HUES48 (cell line): ENCODE measurements around the gene RUFY1.

ENCODE experiments used
- H3K27ac ChIP-seq: one replicate; pipeline ENCODE4 v1.7.0; 2013; ENCODE audit warnings: low read depth, low read length, inconsistent platforms
- H3K27me3 ChIP-seq: 2 replicates; pipeline ENCODE4 v1.6.1; 2013; ENCODE audit warnings: mild to moderate bottlenecking, low read length; ENCODE audit not compliant: control insufficient read depth, insufficient read depth
- H3K36me3 ChIP-seq: 2 replicates; pipeline ENCODE4 v1.6.1; 2013; ENCODE audit warnings: low read length; ENCODE audit not compliant: control insufficient read depth, insufficient read depth
- H3K4me1 ChIP-seq: 2 replicates; pipeline ENCODE4 v1.6.1; 2013; ENCODE audit warnings: mild to moderate bottlenecking, low read length; ENCODE audit not compliant: control insufficient read depth, insufficient read depth
- H3K4me3 ChIP-seq: 2 replicates; pipeline ENCODE4 v1.5.1; 2013; ENCODE audit warnings: mild to moderate bottlenecking, low read depth, low read length
- H3K9ac ChIP-seq: 2 replicates; pipeline ENCODE4 v1.6.1; 2013; ENCODE audit warnings: mild to moderate bottlenecking, low read depth, low read length, moderate library complexity
- H3K9me3 ChIP-seq: 2 replicates; pipeline ENCODE4 v1.6.1; 2013; ENCODE audit warnings: low read length; ENCODE audit not compliant: control insufficient read depth, insufficient read depth

The RUFY1 gene

DNA sequence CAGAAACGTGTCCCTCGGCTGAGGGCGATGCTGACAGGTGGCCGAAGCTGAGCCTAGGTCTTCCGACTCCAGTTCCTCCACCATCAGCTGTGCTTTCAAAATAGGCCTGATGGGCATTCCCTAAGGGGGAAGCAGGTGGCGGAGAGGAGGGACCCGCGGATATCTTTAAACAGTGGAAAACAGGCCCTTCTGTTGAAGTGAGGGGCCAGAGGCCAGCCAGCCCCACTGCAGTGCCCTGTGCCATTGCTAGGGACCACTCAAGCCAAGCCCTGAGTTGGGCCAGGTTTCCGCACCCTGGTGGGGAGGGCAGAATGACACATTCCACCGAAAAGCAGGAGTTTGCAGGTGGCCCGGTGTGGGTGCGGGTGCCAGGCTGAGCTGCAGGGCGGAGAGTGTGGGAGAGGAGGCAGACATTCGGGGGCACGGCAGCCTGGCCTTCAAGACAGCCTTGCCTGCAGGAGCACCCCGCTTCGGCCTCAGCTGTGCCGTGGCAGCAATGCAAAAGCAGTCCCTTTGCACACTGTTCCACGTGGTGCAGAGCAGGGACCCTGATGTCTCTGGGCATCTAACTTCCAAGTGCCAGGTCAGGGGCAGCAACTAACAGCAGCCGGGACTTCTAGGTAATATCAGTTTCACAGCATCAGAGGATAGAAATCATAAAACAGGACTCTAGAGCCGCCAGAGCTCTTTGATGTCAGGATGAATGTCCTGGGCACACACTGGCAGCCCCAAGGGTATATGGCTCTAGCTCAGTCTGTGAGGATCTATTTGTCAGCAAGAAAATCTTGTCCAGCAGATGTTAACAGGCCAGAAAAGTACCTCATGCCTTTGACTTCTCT is 55.9 kb downstream of the RUFY1 start:
- Histone ChIP-seq H3K4me3 (no peak overlapping the region), H3K27me3 (no peaks in the 10 kb centered on the region), H3K27ac (no peak overlapping the region), H3K9ac (no peak overlapping the region), H3K4me1 (0 out of 2 replicates have a peak, but pooled peaks cover 3% of the 10 kb centered on the region), H3K36me3 (peaks cover 81% of the 10 kb centered on the region), H3K9me3 (no peaks in the 10 kb centered on the region)

- Histone ChIP-seq H3K27ac (no peak overlapping the region), H3K4me1 (0 out of 2 replicates have a peak, but pooled peaks cover 3% of the 10 kb centered on the region), H3K9me3 (no peaks in the 10 kb centered on the region), H3K4me3 (no peak overlapping the region), H3K36me3 (peaks cover 84% of the 10 kb centered on the region), H3K9ac (no peak overlapping the region), H3K27me3 (no peaks in the 10 kb centered on the region)
Measured at GRCh38 chr5:179606910-179607159, 56.5 kb downstream of the RUFY1 start.

- H3K36me3 ChIP-seq, result peaks cover 82% of the 10 kb centered on the region
- no peaks in the 10 kb centered on the region for H3K27me3 ChIP-seq
- H3K27ac ChIP-seq, result peak overlapping the region; percentile 24
- H3K4me1 ChIP-seq, result 0 out of 2 replicates have a peak, but pooled peaks cover 3% of the 10 kb centered on the region
- H3K9ac ChIP-seq, result no peak overlapping the region
- no peak overlapping the region for H3K4me3 ChIP-seq
- H3K9me3 ChIP-seq, result no peaks in the 10 kb centered on the region
Measured at GRCh38 chr5:179607160-179607931, 57.0 kb downstream of the RUFY1 start.

DNA sequence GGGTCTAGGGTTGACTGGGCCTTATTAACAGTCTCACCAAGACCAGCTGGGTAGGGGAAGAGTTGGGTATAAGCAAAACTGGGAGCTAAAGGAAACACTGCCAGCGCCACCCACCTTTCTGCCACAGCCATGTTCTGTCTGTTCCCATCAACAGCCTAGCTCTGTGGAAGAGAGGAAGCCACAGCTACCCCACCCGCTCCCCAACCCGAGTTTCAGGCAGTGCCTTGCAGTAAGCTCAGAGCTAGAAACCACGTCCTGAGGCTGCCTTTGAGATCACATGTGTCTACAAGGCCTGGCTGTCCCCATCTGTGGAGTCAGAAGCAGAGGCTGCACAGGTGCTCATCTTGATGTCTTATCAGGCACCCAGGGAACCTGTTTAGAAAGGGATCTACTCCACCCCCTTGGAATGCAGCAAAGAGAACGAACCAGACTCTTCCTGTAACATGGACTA is 57.8 kb downstream of the RUFY1 start:
- H3K36me3 ChIP-seq, result peaks cover 85% of the 10 kb centered on the region
- H3K4me1 ChIP-seq, result 0 out of 2 replicates have a peak, but pooled peaks cover 3% of the 10 kb centered on the region
- no peak overlapping the region for H3K9ac ChIP-seq
- H3K4me3 ChIP-seq, result no peak overlapping the region
- no peaks in the 10 kb centered on the region for H3K9me3 ChIP-seq
- no peaks in the 10 kb centered on the region for H3K27me3 ChIP-seq
- peak overlapping the region; percentile 24 for H3K27ac ChIP-seq

GRCh38 chr5:179609834-179610108 is 59.4 kb downstream of the RUFY1 start:
- H3K9ac ChIP-seq, result no peak overlapping the region
- peaks cover 93% of the 10 kb centered on the region for H3K36me3 ChIP-seq
- no peak overlapping the region for H3K4me3 ChIP-seq
- 0 out of 2 replicates have a peak, but pooled peaks cover 3% of the 10 kb centered on the region for H3K4me1 ChIP-seq
- H3K27me3 ChIP-seq, result no peaks in the 10 kb centered on the region
- H3K27ac ChIP-seq, result peak overlapping the region; percentile 4
- H3K9me3 ChIP-seq, result no peaks in the 10 kb centered on the region

- 0 out of 2 replicates have a peak, but pooled peaks cover 3% of the 10 kb centered on the region for H3K4me1 ChIP-seq
- H3K27ac ChIP-seq, result peak overlapping the region; percentile 11
- no peaks in the 10 kb centered on the region for H3K27me3 ChIP-seq
- no peak overlapping the region for H3K9ac ChIP-seq
- H3K9me3 ChIP-seq, result no peaks in the 10 kb centered on the region
- no peak overlapping the region for H3K4me3 ChIP-seq
- peaks cover 94% of the 10 kb centered on the region for H3K36me3 ChIP-seq
Measured at GRCh38 chr5:179610109-179610902, 60.0 kb downstream of the RUFY1 start.

DNA sequence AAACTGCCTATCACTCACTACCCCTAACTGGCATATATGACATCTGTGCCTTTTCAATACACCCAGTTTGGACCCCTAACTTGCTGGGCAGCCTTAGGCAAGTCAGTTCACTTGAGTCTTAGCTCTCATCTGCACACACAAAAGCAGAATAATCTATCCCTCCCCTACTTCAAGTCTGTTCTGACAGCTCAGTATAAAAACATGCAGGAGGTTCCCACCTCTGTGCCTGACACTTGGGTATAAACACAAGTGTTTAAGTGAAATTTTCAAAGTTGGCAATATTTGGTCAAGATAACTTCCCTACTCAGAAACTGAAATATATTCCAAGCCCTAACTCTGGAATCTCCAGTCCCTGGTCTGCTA is 60.5 kb downstream of the RUFY1 start:
- H3K9ac ChIP-seq, result no peak overlapping the region
- H3K4me1 ChIP-seq, result 0 out of 2 replicates have a peak, but pooled peaks cover 3% of the 10 kb centered on the region
- H3K4me3 ChIP-seq, result no peak overlapping the region
- peaks cover 94% of the 10 kb centered on the region for H3K36me3 ChIP-seq
- no peaks in the 10 kb centered on the region for H3K9me3 ChIP-seq
- H3K27ac ChIP-seq, result peak overlapping the region; percentile 11
- H3K27me3 ChIP-seq, result no peaks in the 10 kb centered on the region

- no peaks in the 10 kb centered on the region for H3K9me3 ChIP-seq
- no peak overlapping the region for H3K4me3 ChIP-seq
- H3K27me3 ChIP-seq, result no peaks in the 10 kb centered on the region
- peaks cover 94% of the 10 kb centered on the region for H3K36me3 ChIP-seq
- peak overlapping the region; percentile 21 for H3K27ac ChIP-seq
- no peak overlapping the region for H3K9ac ChIP-seq
- H3K4me1 ChIP-seq, result 0 out of 2 replicates have a peak, but pooled peaks cover 3% of the 10 kb centered on the region
Measured at GRCh38 chr5:179612577-179613459, 62.5 kb downstream of the RUFY1 start.

DNA sequence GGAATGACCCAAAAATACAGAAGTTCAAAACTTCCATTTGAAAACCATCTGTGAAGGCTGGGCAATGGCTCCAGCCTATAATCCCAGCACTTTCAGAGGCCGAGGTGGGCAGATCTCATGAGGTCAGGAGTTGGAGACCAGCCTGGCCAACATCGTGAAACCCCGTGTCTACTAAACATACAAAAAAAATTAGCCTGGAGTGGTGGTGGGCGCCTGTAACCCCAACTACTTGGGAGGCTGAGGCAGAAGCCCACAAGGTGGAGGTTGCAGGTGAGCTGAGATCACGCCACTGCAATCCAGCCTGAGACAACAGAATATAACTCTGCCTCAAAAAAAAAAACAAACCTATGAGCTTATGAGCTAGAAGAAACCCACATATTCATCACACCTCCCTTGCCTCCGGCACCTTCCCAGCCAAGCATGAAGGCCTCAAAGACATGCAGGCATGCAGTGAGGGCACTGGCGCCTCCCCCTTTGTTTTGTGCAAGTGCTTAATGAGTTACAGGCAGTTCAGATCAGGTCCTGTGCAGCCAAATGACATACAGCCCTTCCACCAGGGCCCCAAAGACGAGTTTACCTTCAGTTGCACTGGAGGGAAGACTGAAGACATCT is 63.2 kb downstream of the RUFY1 start:
- no peaks in the 10 kb centered on the region for H3K9me3 ChIP-seq
- no peaks in the 10 kb centered on the region for H3K27me3 ChIP-seq
- no peak overlapping the region for H3K9ac ChIP-seq
- H3K4me1 ChIP-seq, result 0 out of 2 replicates have a peak, but pooled peaks cover 3% of the 10 kb centered on the region
- no peak overlapping the region for H3K4me3 ChIP-seq
- peaks cover 94% of the 10 kb centered on the region for H3K36me3 ChIP-seq
- H3K27ac ChIP-seq, result peak overlapping the region; percentile 21

DNA sequence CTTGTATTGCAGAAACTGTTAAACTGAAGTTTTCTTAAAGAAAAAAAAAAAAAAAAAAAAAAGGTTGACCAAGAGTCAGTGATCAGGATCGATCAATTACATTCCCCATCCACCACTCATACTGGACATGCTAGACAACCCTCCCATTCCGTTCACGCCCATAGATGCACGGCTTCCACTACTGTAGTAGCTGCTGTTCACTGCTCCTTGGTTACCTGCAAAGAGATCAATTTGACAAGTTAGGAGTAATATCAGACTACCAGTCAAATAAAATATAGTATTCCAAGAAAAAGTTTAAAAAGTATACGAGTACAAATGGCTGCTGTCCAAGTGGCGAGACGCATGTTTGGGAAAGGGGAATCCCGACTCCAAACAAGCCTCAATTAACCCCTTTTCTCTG is 64.4 kb downstream of the RUFY1 start:
- no peak overlapping the region for H3K9ac ChIP-seq
- H3K4me3 ChIP-seq, result no peak overlapping the region
- H3K9me3 ChIP-seq, result no peaks in the 10 kb centered on the region
- peaks cover 9% of the 10 kb centered on the region; the same call in 1 of the 2 replicates for H3K4me1 ChIP-seq
- H3K27me3 ChIP-seq, result no peaks in the 10 kb centered on the region
- peak overlapping the region; percentile 26 for H3K27ac ChIP-seq
- H3K36me3 ChIP-seq, result peaks cover 97% of the 10 kb centered on the region
